Pancreas (tissue), 10 donors: Measurements from ENCODE around the gene FHL5. TPM values are rescaled to one million over a fixed set of nuclear protein-coding genes. Genes with fewer than 3 reads are reported as not detected.
"Not testable (repeated sequence)": the region's sequence is repeated elsewhere in the genome, so short reads cannot be mapped to it uniquely, and the experiment has no call there.

Source experiments
- ATAC-seq, 4 donors: fragments of 200-7000 bp; cut with Tn5 transposase; one replicate each; pipeline versions ENCODE4 v1.8.0 to v1.9.1; 2020; ENCODE audit warnings: mild to moderate bottlenecking in 4 of 4, moderate library complexity in 4 of 4
- DNase-seq, 6 donors: peaks; one replicate each; pipeline ENCODE4 v3.0.0-alpha.2; 2020
- FAIRE-seq: peaks from 2 replicates; lab custom pipeline; 2012; peaks lifted over from hg19 to GRCh38; lab: Jason Lieb, UNC
- H3K27ac ChIP-seq, 4 donors: fragments of 200-600 bp; sonication (generic); 1 replicate in 3 of 4; 2 replicates in 1 of 4; pipeline versions ENCODE4 v1.5.0 to v1.8.0; 2020
- H3K27me3 ChIP-seq, 4 donors: fragments of 200-600 bp; one replicate each; pipeline ENCODE4 v1.8.0; 2021
- H3K36me3 ChIP-seq, 3 donors: fragments of 200-600 bp; sonication (generic) in 1 of 3; one replicate each; pipeline versions ENCODE4 v1.5.0 to v1.8.0; 2020 to 2021
- H3K4me1 ChIP-seq, 3 donors: fragments of 200-600 bp; one replicate each; pipeline ENCODE4 v1.8.0; 2021
- H3K4me3 ChIP-seq, 4 donors: fragments of 200-600 bp; sonication (generic) in 2 of 4; one replicate each; pipeline versions ENCODE4 v1.5.0 to v1.8.0; 2020 to 2021
- H3K9me3 ChIP-seq, 4 donors: fragments of 200-600 bp; one replicate each; pipeline ENCODE4 v1.8.0; 2021
- CTCF ChIP-seq, 4 donors: fragments of 200-600 bp; sonication (generic) in 3 of 4; IDR thresholded peaks; one replicate each; pipeline versions ENCODE4 v1.5.0 to v1.8.0; 2021; ENCODE audit warnings: antibody characterized with exemption in 4 of 4
- WGBS, 2 donors: extraction: QIAGEN DNeasy Blood & Tissue Kit; methylation state at CpG; one replicate each; pipeline ENCODE4 v1.1.7; 2013; 5-methylcytosine and 5-hydroxymethylcytosine counted together
- intact Hi-C, 3 donors: fragments of 100-400 bp; cut with DNase I; formaldehyde crosslinking; loops; one replicate each; pipeline versions ENCODE4 v1.11.1 to v1.14.2; 2022
- polyA plus RNA-seq, 2 donors: library from polyadenylated mRNA; stranded (reverse); fragments of 200-250 nt; gene quantifications; one replicate each; pipeline ENCODE4 v1.2.3, GENCODE V29; 2013
- total RNA-seq, 6 donors: library from RNA; stranded (reverse); fragmentation: NEBNext Ultra II Directional in 4 of 6; extraction: Animal tissue kit (Norgen Biotek cat#: 25700) in 4 of 6; gene quantifications; one replicate each; pipeline versions ENCODE4 v1.2.1 to v1.2.4, GENCODE V29; 2021 to 2023
- donor health status: healthy with polysubstance abuse.
- donor health status: DM: no; HTN: no; CAD: no; lungs with moderate emphysema.
- donor health status: DM: no; HTN: no; CAD: no.
- donor health status: control.
- donor health status: control.
- donor health status: Bipolar disorder and iron deficiency.
- donor health status: DM: yes; HTN: yes; CAD: no.
- donor health status: DM: no; HTN: no; CAD: no.
- donor health status: DM: no; HTN: no; CAD: no.
- donor health status: DM: yes; HTN: yes; CAD: no.

FHL5 gene
- total and polyA plus RNA-seq, 8 donors = 0.83 to 4.2 (median 2.2) TPM

- Histone ChIP-seq H3K4me3 (no peak overlapping the region), H3K9me3 (no peaks in the 10 kb centered on the region), H3K27ac (no peak overlapping the region), H3K27me3 (no peaks in the 10 kb centered on the region), H3K4me1 (no peaks in the 10 kb centered on the region), H3K36me3 (peaks cover 0 to 45% (median 17%) of the 10 kb centered on the region in 3 donors)
- FAIRE-seq = no peak
- TF ChIP-seq CTCF (IDR thresholded peaks at IDR 0.05) = no peak
- WGBS, 2 donors = 94 to 98% methylated on average over 3 of the region's 3 CpGs
- ATAC-seq = no peak
- DNase-seq = no peak
- intact Hi-C loops = no loop called here
These were observed 17.0 kb upstream of the FHL5 start for GRCh38 chr6:96545882-96546281.

- no peak for TF ChIP-seq CTCF (IDR thresholded peaks at IDR 0.05)
- no peak for FAIRE-seq
- Histone ChIP-seq H3K27me3 (no peaks in the 10 kb centered on the region), H3K4me3 (no peak overlapping the region), H3K27ac (no peak overlapping the region), H3K4me1 (no peaks in the 10 kb centered on the region), H3K36me3 (peaks cover 0 to 56% (median 22%) of the 10 kb centered on the region in 3 donors), H3K9me3 (no peaks in the 10 kb centered on the region)
- 96% methylated on average over 4 of the region's 4 CpGs for WGBS, 2 donors
- no peak for DNase-seq
- no peak for ATAC-seq
- intact Hi-C loops = no loop called here
These were observed 15.3 kb upstream of the FHL5 start for GRCh38 chr6:96547654-96548053.

GRCh38 chr6:96554558-96554957 lies 8.4 kb upstream of the FHL5 start:
- DNase-seq (no peak), FAIRE-seq (peak; percentile 87), ATAC-seq (no peak)
- no peak for TF ChIP-seq CTCF (IDR thresholded peaks at IDR 0.05)
- 92 to 95% methylated on average over 4 of the region's 4 CpGs for WGBS, 2 donors
- Histone ChIP-seq H3K27ac (no peak overlapping the region), H3K9me3 (no peaks in the 10 kb centered on the region), H3K36me3 (peaks cover 0 to 66% (median 28%) of the 10 kb centered on the region in 3 donors), H3K27me3 (no peaks in the 10 kb centered on the region), H3K4me1 (no peaks in the 10 kb centered on the region), H3K4me3 (no peak overlapping the region)
- intact Hi-C loops = no loop called here

GRCh38 chr6:96559740-96560139 lies 3.2 kb upstream of the FHL5 start:
- H3K27ac ChIP-seq, H3K27me3 ChIP-seq, ATAC-seq, H3K4me3 ChIP-seq, H3K4me1 ChIP-seq, DNase-seq, H3K9me3 ChIP-seq, intact Hi-C loops, FAIRE-seq: not testable (repeated sequence)
- WGBS, 2 donors = 91 to 93% methylated on average over 2 of the region's 2 CpGs
- peaks cover 0 to 14% (median 7%) of the 10 kb centered on the region in 3 donors for H3K36me3 ChIP-seq

- no peak overlapping the region for H3K4me3 ChIP-seq
- DNase-seq = no peak
- intact Hi-C loops = no loop called here
- FAIRE-seq = no peak
- H3K36me3 ChIP-seq = no peaks in the 10 kb centered on the region
- no peak overlapping the region for H3K27ac ChIP-seq
- H3K9me3 ChIP-seq = peaks cover 0 to 5% (median 0%) of the 10 kb centered on the region in 4 donors
- no peaks in the 10 kb centered on the region for H3K27me3 ChIP-seq
- no peak for TF ChIP-seq CTCF (IDR thresholded peaks at IDR 0.05)
- ATAC-seq = no peak
- H3K4me1 ChIP-seq = no peaks in the 10 kb centered on the region
These were observed 925 bp downstream of the FHL5 start for GRCh38 chr6:96563853-96564252.
